RWPE2 (cell line): ENCODE results near the gene HPS3.

ENCODE experiments used
- ATAC-seq: fragments of 200-7000 bp; cut with Tn5 transposase; 3 replicates; pipeline ENCODE4 v1.9.1; 2021; ENCODE audit warnings: low read depth
- DNase-seq: peaks from one replicate; pipeline ENCODE4 v3.0.0-alpha.2; 2020; ENCODE audit warnings: low spot score
- H3K27ac ChIP-seq: fragments of 450-650 bp; 2 replicates; pipeline ENCODE4 v1.5.1; 2017; ENCODE audit warnings: mild to moderate bottlenecking; ENCODE audit not compliant: poor library complexity, severe bottlenecking
- H3K27me3 ChIP-seq: fragments of 250-450 bp; sonication (Bioruptor Pico); 2 replicates; pipeline ENCODE4 v1.5.1; 2021; ENCODE audit warnings: mild to moderate bottlenecking, moderate library complexity; ENCODE audit not compliant: insufficient read depth, poor library complexity, severe bottlenecking
- H3K36me3 ChIP-seq: fragments of 250-450 bp; sonication (Bioruptor Pico); 2 replicates; pipeline ENCODE4 v1.5.1; 2020; ENCODE audit warnings: low read depth, mild to moderate bottlenecking, moderate library complexity
- H3K4me1 ChIP-seq: fragments of 250-450 bp; sonication (Bioruptor Pico); 2 replicates; pipeline ENCODE4 v1.5.1; 2021; ENCODE audit warnings: mild to moderate bottlenecking, moderate library complexity; ENCODE audit not compliant: insufficient read depth, poor library complexity, severe bottlenecking
- H3K4me3 ChIP-seq: fragments of 250-450 bp; sonication (Bioruptor Pico); 2 replicates; pipeline ENCODE4 v1.5.1; 2021; ENCODE audit warnings: mild to moderate bottlenecking, moderate library complexity; ENCODE audit not compliant: severe bottlenecking
- H3K9me3 ChIP-seq: fragments of 250-450 bp; sonication (Bioruptor Pico); 2 replicates; pipeline ENCODE4 v1.5.1; 2021; ENCODE audit warnings: mild to moderate bottlenecking, moderate library complexity; ENCODE audit not compliant: severe bottlenecking
- TF ChIP-seq, protein P1 (sequence below): fragments of 450-650 bp; IDR thresholded peaks from one replicate; pipeline ENCODE4 v1.5.1; 2017; ENCODE audit warnings: mild to moderate bottlenecking, moderate library complexity; ENCODE audit not compliant: poor library complexity, severe bottlenecking

HPS3 gene

DNA sequence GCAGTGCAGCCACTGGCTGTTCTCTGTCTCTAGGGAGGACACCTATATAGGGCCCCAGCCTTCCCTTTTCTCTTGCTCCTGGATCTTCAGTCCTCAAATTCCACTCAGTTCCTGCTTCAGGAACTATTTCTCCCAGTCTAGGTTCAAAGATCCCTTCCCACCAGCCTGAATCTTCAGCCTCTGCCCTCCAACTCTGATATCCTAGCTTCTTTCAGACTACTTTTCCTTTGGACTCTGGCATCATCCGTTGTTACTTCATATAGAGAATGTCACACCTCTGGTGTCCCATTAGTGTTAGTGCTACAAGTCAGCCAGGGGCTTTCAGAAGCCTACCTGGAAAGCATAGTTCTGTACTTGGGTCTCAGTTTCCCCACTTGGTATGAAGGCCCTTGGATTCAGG, 10.0 kb upstream of the HPS3 start:
- Histone ChIP-seq H3K27ac (no peak overlapping the region), H3K4me1 (no peaks in the 10 kb centered on the region), H3K9me3 (no peaks in the 10 kb centered on the region), H3K36me3 (no peaks in the 10 kb centered on the region), H3K4me3 (no peak overlapping the region), H3K27me3 (no peaks in the 10 kb centered on the region)
- TF ChIP-seq, protein P1, sequence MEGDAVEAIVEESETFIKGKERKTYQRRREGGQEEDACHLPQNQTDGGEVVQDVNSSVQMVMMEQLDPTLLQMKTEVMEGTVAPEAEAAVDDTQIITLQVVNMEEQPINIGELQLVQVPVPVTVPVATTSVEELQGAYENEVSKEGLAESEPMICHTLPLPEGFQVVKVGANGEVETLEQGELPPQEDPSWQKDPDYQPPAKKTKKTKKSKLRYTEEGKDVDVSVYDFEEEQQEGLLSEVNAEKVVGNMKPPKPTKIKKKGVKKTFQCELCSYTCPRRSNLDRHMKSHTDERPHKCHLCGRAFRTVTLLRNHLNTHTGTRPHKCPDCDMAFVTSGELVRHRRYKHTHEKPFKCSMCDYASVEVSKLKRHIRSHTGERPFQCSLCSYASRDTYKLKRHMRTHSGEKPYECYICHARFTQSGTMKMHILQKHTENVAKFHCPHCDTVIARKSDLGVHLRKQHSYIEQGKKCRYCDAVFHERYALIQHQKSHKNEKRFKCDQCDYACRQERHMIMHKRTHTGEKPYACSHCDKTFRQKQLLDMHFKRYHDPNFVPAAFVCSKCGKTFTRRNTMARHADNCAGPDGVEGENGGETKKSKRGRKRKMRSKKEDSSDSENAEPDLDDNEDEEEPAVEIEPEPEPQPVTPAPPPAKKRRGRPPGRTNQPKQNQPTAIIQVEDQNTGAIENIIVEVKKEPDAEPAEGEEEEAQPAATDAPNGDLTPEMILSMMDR = no peak
- no peak for DNase-seq
- ATAC-seq = no peak

DNA sequence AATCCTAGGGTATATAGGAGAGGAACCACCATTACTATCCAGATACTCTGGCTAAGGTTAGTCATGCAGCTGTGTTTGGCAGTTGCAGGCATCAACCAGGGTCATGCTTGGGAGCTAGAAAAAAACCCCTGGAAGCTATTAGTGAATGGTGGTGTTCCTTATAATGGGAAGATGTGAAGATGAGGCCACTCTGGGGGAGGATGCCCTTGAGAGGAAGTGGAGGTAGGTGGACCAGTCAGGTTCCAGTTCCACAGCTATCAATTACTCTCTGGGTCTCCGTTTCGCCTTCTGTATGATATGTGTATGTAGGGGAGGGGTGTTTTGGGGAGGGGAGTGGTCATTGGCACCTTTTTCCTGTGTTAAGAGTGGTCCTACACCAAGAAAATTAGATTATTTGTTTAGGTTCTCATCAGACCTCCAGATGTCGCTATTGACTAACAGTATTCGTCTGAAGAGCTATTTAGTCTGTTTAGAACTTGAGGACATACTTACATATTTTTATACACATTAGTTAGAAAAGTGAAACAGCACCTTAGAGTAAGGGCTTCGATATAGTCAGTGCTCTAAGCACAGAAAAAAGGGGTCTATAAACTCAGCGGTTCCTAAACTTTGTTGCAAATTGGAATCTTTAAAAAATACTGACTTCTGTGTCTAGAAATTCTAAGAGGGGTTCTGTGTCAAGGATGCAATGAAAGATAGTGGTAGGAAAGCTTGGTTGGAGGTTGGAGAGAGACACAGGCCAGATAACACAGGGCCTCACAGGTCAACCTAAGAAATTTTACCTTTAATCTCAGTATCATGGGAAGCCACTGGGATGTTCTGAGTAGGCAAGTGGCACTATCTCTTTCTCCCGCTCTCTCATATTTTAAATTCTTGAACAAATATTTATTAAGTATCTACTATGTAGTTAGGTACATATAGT, 9.1 kb upstream of the HPS3 start:
- no peaks in the 10 kb centered on the region for H3K27me3 ChIP-seq
- TF ChIP-seq, protein P1 = peak; percentile 82
- ATAC-seq (peak; percentile 75), DNase-seq (no peak)
- no peak overlapping the region for H3K4me3 ChIP-seq
- H3K27ac ChIP-seq = no peak overlapping the region
- no peaks in the 10 kb centered on the region for H3K9me3 ChIP-seq
- H3K4me1 ChIP-seq = no peaks in the 10 kb centered on the region
- H3K36me3 ChIP-seq = no peaks in the 10 kb centered on the region

DNA sequence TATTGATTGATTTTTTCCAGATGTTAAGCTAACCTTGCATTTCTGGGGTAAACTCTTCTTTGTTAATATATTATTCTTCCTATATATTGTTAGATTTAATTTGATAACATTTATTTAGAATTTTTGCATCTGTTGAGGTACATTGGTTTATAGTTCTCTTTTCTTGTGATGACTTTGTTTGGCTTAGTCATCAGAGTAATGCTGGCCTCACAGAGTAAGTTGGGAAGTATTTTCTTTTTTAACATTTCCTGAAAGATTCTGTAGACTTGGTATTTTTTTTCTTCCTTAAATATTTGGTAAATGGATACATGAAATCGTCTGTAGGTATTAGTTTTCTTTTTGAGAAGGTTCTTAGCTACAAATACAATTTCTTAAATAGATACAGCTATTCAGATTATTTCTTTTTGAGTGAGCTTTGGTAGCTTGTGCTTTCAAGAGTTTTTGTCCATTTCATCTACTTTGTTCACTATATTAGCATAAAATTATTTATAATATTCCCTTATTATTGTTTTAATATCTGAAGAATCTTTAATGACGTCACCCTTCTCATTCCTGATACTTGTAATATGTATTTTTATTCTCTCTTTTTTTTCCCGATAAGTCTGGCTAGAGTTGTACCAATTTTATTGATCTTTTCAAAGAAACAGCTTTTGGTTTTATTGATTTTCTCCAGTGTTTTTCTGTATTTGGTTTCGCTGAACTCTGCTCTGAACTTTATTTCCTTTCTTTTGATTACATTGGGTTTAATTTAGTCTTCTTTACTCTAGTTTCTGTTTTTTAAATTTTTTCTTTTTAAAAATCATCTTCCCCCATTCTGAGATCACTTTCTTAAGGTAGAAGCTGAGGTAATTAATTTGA, 6.5 kb upstream of the HPS3 start:
- Histone ChIP-seq H3K36me3 (no peaks in the 10 kb centered on the region), H3K9me3 (no peaks in the 10 kb centered on the region), H3K4me1 (no peaks in the 10 kb centered on the region), H3K4me3 (no peak overlapping the region), H3K27me3 (no peaks in the 10 kb centered on the region), H3K27ac (no peak overlapping the region)
- ATAC-seq (no peak), DNase-seq (no peak)
- TF ChIP-seq, protein P1 = no peak

DNA sequence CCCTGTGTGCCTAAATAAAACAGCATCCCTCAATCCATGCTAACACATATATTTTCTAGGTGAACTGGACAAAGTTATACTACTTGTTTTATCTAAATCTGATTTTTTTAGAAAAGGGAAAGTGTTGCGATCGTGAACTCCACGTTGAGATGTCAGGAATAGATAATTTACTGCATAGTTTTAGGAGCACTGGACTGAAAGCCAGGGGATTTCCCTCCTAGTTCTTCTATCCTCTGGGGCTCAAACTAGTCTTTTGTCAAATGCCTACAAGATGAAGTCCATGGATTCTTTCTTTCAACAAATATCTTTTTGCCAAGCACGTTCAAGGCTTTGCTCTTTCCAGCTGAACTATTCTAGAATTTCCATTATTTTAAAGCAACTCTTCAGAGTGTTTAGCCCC, 617 bp upstream of the HPS3 start:
- ATAC-seq (no peak), DNase-seq (no peak)
- peak overlapping the region; percentile 84 for H3K4me3 ChIP-seq
- no peaks in the 10 kb centered on the region for H3K9me3 ChIP-seq
- TF ChIP-seq, protein P1 = no peak
- peaks cover 3% of the 10 kb centered on the region for H3K4me1 ChIP-seq
- H3K36me3 ChIP-seq = no peaks in the 10 kb centered on the region
- no peak overlapping the region for H3K27ac ChIP-seq
- H3K27me3 ChIP-seq = no peaks in the 10 kb centered on the region
